SK-N-SH treated with all-trans-retinoic acid at 6 μM for 48 hours (cell line): ENCODE results near the gene EMILIN2.

ENCODE experiments used
- ARNTL ChIP-seq: fragments of 450-650 bp; formaldehyde crosslinking; IDR thresholded peaks from 2 replicates; pipeline ENCODE4 v1.5.0; 2020; ENCODE audit warnings: low read depth, mild to moderate bottlenecking, moderate library complexity, borderline replicate concordance
- BACH2 ChIP-seq: fragments of 250-450 bp; sonication (Bioruptor Pico); IDR thresholded peaks from 2 replicates; pipeline ENCODE4 v1.9.0; 2021; ENCODE audit warnings: mild to moderate bottlenecking, borderline replicate concordance
- CSDC2 ChIP-seq: fragments of 250-450 bp; sonication (Bioruptor Pico); IDR thresholded peaks from 2 replicates; pipeline ENCODE4 v1.5.0; 2020; ENCODE audit warnings: mild to moderate bottlenecking, moderate library complexity
- RARB ChIP-seq: fragments of 250-450 bp; sonication (Bioruptor Pico); IDR thresholded peaks from 2 replicates; pipeline ENCODE4 v1.8.0; 2021; ENCODE audit warnings: mild to moderate bottlenecking, moderate library complexity
- SNAI2 ChIP-seq: fragments of 250-450 bp; sonication (Bioruptor Pico); IDR thresholded peaks from 2 replicates; pipeline ENCODE4 v1.5.0; 2020; ENCODE audit warnings: mild to moderate bottlenecking, moderate library complexity
- ZFP3 ChIP-seq: fragments of 250-450 bp; sonication (Bioruptor Pico); IDR thresholded peaks from 2 replicates; pipeline ENCODE4 v1.5.0; 2020; ENCODE audit warnings: mild to moderate bottlenecking, moderate library complexity
- ZFP30 ChIP-seq: fragments of 450-650 bp; formaldehyde crosslinking; IDR thresholded peaks from 2 replicates; pipeline ENCODE4 v1.5.0; 2022; ENCODE audit warnings: mild to moderate bottlenecking, moderate library complexity
- TF ChIP-seq, protein P1 (sequence below): fragments of 250-450 bp; sonication (Bioruptor Pico); IDR thresholded peaks from 2 replicates; pipeline ENCODE4 v1.8.0; 2021; ENCODE audit warnings: low read depth, mild to moderate bottlenecking, moderate library complexity, borderline replicate concordance

DNA sequence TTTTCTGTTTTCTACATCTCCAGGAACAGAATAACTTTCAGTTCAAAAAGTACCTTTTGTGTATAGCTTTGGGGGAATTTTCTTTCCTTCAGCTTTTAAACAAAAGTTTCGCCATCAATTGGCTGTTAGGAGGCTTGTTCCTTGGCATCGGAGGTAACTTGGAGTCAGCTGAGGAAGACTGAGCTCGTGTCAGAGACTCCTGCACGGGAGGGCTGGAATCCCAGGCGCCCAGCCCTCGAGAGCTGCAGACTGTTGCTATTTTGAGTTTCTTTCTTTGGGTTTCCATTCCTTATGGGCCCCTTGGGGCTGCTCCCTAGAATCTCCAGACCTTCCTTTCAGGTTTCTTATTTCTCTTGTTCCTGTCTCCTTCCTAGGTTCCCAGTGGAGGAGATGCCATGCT, 8.1 kb downstream of the EMILIN2 start:
- TF ChIP-seq ZFP30 (CRISPR knock-in tag) (no peak), ARNTL (CRISPR knock-in tag) (no peak), CSDC2 (no peak), SNAI2 (no peak), ZFP3 (CRISPR knock-in tag) (no peak), BACH2 (CRISPR knock-in tag) (no peak), RARB (CRISPR knock-in tag) (no peak)
- TF ChIP-seq, protein P1, sequence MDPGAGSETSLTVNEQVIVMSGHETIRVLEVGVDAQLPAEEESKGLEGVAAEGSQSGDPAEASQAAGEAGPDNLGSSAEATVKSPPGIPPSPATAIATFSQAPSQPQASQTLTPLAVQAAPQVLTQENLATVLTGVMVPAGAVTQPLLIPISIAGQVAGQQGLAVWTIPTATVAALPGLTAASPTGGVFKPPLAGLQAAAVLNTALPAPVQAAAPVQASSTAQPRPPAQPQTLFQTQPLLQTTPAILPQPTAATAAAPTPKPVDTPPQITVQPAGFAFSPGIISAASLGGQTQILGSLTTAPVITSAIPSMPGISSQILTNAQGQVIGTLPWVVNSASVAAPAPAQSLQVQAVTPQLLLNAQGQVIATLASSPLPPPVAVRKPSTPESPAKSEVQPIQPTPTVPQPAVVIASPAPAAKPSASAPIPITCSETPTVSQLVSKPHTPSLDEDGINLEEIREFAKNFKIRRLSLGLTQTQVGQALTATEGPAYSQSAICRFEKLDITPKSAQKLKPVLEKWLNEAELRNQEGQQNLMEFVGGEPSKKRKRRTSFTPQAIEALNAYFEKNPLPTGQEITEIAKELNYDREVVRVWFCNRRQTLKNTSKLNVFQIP: no peak
